ENCODE measurements around the gene POLE3.
"Not testable (repeated sequence)": the region's sequence is repeated elsewhere in the genome, so short reads cannot be mapped to it uniquely, and the experiment has no call there.

Gene POLE3, protein sequence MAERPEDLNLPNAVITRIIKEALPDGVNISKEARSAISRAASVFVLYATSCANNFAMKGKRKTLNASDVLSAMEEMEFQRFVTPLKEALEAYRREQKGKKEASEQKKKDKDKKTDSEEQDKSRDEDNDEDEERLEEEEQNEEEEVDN

DNA sequence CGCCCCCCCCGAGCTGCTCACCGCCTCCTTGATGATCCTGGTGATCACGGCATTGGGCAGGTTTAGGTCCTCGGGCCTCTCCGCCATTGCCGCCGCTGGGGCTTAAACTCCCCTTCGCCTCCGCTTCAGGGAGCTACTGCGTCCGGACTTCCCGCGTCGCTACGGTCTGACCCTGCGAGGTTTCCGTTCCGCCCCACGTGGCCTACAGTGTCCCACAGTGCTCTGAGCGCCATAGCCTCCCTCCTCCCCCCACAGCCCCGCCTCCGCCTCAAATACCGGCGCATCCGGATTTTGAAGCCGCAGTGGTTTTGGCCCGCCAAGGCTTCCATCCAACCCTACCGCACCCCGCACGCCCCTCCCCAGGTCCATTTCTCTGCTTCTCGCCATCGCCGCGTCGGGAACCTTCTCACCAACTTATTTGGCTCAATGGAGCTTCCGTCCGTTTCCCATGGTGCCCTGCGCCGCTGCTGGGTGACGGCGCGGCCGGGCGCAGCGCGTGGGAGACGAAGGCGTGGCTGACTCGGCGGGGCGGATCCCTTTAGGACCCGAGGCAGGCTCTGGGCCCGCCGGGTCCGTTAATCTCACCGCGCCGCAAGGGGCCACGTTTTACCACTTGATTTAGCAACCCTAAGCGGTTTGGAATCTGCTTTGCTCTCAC is at the start of gene POLE3, which contains the start of gene C9orf43:
POLE3 (minus strand) TSS at position 469 of the 658 bp plus-strand sequence; CDS start at position 87, 382 bp downstream.
C9orf43 (plus strand) TSS at position 541 of the 658 bp plus-strand sequence. CDS start 2,747 bp downstream, outside the sequence.
- H3K9me3 Mint-ChIP-seq: no peaks in the 10 kb centered on the region
- ATAC-seq: peak; percentile 98
- H3K4me1 Mint-ChIP-seq: peaks cover 29% of the 10 kb centered on the region
- peak within 1 kb of the TSS; percentile 90 for H3K4me3 Mint-ChIP-seq
- no peaks in the 10 kb centered on the region for H3K27me3 Mint-ChIP-seq
- H3K36me3 Mint-ChIP-seq: peaks cover 21% of the 10 kb centered on the region
- peak within 1 kb of the TSS; percentile 98 for H3K27ac Mint-ChIP-seq

DNA sequence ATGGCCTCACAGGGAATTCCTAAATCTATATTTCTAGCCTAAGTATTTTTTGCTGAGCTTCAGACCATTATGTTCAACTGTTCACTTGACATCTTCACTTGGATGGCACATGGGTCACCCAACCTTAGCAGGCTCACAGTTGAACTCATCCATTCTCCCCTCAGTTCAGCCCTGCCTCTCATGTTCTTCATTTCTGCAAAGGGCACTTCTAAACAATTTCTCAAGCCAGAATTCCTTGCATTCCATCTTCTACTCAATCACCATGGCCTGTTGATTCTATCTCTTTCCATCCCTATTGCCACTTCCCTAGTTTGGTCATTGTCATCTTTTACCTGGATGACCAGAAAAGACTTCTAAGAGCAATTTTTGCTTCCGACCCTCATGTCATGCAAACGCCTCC is 45.8 kb upstream of the POLE3 start:
- H3K4me3 Mint-ChIP-seq: no peak overlapping the region
- no peaks in the 10 kb centered on the region for H3K36me3 Mint-ChIP-seq
- ATAC-seq: no peak
- H3K27ac Mint-ChIP-seq: no peak overlapping the region
- no peaks in the 10 kb centered on the region for H3K4me1 Mint-ChIP-seq
- no peaks in the 10 kb centered on the region for H3K27me3 Mint-ChIP-seq
- no peaks in the 10 kb centered on the region for H3K9me3 Mint-ChIP-seq

DNA sequence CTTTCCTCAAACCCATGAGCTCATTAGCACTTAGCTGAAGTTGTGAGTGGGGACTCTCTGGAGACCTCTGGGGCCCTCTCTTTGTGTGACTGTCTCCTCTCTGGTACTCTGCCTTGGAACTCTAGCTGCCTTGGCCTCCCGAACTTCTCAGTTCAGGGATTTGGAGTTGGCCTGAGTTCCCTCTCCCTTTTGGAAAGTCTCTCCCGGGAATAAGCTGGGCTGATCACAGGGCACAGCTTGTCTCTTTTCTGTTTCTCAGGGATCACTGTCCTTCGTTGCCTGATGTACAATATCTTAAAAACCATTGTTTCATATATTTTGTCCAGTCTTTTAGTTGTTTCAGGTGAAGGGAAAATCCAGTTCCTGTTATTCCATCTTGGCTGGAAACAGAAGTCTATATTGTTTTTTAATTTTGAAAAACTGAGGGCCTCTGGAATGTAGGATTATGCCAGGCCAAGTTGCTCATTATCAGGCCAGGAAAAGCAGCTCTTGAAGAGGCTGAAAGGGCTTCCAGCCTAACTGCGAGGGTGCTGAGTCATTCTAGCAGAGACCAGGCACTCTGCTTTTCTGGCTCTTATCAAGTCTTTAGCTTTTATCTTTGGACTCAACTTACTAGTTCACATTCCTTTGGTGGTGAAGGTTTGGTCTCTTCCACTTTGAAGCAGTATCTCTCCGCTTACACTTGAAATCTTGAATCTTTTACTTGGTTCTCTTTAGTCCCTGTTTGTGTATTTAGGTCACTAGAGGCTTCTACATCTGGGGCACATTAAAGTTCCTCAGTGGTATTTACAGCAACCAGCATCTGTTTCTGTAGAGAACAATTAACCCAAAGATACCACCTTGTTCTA is 44.7 kb upstream of the POLE3 start:
- Mint-ChIP-seq H3K9me3 (no peaks in the 10 kb centered on the region), H3K27ac (no peak overlapping the region), H3K4me3 (no peak overlapping the region), H3K36me3 (no peaks in the 10 kb centered on the region), H3K27me3 (no peaks in the 10 kb centered on the region), H3K4me1 (no peaks in the 10 kb centered on the region)
- ATAC-seq: no peak

DNA sequence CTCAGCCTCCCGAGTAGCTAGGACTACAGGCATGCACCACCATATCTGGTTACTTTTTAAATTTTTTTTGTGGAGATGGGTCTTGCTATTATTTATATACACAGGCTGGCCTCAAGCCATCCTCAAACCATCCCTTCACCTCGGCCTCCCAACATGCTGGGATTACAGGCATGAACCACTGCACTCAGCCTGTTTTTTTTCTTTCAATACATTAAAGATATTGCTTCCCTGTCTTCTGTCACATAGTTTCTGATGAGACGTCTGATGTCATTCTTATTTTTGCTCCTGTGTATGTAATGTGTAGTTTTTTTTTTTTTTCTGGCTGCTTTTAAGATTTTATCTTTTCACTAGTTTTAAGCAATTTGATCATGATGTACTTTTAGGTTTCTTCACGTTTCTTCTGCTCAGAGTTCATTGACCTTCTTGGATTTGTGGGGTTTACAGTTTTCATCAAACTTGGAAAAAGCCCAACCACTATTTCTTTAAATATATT is 41.7 kb upstream of the POLE3 start:
- no peaks in the 10 kb centered on the region for H3K27me3 Mint-ChIP-seq
- H3K4me1 Mint-ChIP-seq: no peaks in the 10 kb centered on the region
- no peak overlapping the region for H3K27ac Mint-ChIP-seq
- no peaks in the 10 kb centered on the region for H3K36me3 Mint-ChIP-seq
- no peak overlapping the region for H3K4me3 Mint-ChIP-seq
- no peak for ATAC-seq
- no peaks in the 10 kb centered on the region for H3K9me3 Mint-ChIP-seq

DNA sequence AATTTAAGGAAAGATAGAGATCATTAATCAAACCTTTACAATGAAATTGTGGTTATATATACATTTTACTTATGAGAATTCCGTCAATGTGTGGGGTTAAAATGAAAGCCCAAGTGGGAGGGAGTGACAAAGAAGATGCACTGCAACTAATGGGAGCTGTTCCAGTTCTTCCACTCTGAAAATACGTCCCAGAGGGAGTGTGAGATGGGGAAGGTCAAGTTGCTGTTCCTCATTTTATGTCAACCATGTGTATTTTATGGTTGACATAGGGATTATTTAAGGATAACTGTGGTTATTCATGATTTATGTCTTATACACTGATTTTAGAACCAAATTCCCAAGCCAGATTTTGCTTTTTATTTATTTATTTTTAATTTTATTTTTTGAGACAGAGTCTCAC is 38.9 kb upstream of the POLE3 start:
- H3K27me3 Mint-ChIP-seq: no peaks in the 10 kb centered on the region
- no peak for ATAC-seq
- H3K4me3 Mint-ChIP-seq: no peak overlapping the region
- no peaks in the 10 kb centered on the region for H3K4me1 Mint-ChIP-seq
- no peaks in the 10 kb centered on the region for H3K36me3 Mint-ChIP-seq
- no peak overlapping the region for H3K27ac Mint-ChIP-seq
- no peaks in the 10 kb centered on the region for H3K9me3 Mint-ChIP-seq

DNA sequence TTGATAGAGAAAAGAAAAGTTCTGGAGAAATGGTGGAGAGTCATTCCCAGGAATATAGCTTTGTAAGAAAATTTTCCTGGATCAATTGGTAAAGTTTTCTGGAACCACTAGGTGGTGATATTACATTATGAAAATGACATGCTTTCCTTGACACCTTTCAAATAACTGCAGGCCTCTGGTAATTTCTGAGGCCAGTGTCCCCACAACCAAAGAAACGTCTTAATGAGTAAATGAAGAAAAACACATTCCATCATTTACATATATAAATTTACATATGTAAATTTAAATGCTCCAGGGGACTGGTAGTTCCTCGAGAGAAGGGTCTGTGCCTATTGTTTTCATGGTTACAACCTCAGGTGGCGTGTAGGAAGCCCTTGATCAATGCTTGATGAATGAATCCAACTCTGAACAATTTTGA is 35.9 kb upstream of the POLE3 start:
- no peak for ATAC-seq
- Mint-ChIP-seq H3K4me3 (no peak overlapping the region), H3K36me3 (no peaks in the 10 kb centered on the region), H3K9me3 (no peaks in the 10 kb centered on the region), H3K4me1 (no peaks in the 10 kb centered on the region), H3K27me3 (no peaks in the 10 kb centered on the region), H3K27ac (no peak overlapping the region)

DNA sequence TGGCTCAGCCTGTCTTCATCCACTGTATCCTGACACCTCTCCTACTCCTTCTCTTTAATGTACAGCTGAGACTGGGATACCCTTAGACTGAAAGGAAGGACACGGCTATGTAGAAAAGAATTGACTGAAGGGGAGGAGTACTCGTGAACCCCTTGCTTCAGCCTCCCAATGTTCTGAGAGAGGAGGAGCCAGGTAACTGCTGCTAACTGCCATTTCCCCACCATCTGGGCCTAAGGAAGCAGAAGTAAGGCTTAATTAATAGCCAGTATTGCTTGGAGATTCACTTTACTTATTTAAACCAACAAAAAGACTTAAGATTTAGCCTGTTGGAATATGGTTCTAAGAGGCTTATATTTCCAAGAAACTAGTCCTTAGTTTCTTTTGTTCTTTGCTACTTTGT is 34.3 kb upstream of the POLE3 start:
- H3K27me3 Mint-ChIP-seq: no peaks in the 10 kb centered on the region
- H3K36me3 Mint-ChIP-seq: no peaks in the 10 kb centered on the region
- no peak overlapping the region for H3K27ac Mint-ChIP-seq
- H3K4me3 Mint-ChIP-seq: no peak overlapping the region
- H3K9me3 Mint-ChIP-seq: no peaks in the 10 kb centered on the region
- ATAC-seq: no peak
- no peaks in the 10 kb centered on the region for H3K4me1 Mint-ChIP-seq

DNA sequence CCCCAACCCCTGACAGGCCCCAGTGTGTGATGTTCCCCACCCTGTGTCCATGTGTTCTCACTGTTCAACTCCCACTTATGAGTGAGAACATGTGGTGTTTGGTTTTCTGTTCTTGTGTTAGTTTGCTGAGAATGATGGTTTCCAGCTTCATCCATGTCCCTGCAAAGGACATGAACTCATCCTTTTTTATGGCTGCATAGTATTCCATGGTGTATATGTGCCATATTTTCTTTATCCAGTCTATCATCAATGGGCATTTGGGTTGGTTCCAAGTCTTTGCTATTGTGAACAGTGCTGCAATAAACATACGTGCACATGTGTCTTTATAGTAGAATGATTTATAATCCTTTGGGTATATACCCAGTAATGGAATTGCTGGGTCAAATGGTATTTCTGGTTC is 27.2 kb upstream of the POLE3 start:
- not testable (repeated sequence) for H3K27me3 Mint-ChIP-seq, H3K4me1 Mint-ChIP-seq, H3K36me3 Mint-ChIP-seq, H3K4me3 Mint-ChIP-seq, H3K9me3 Mint-ChIP-seq, ATAC-seq, H3K27ac Mint-ChIP-seq

DNA sequence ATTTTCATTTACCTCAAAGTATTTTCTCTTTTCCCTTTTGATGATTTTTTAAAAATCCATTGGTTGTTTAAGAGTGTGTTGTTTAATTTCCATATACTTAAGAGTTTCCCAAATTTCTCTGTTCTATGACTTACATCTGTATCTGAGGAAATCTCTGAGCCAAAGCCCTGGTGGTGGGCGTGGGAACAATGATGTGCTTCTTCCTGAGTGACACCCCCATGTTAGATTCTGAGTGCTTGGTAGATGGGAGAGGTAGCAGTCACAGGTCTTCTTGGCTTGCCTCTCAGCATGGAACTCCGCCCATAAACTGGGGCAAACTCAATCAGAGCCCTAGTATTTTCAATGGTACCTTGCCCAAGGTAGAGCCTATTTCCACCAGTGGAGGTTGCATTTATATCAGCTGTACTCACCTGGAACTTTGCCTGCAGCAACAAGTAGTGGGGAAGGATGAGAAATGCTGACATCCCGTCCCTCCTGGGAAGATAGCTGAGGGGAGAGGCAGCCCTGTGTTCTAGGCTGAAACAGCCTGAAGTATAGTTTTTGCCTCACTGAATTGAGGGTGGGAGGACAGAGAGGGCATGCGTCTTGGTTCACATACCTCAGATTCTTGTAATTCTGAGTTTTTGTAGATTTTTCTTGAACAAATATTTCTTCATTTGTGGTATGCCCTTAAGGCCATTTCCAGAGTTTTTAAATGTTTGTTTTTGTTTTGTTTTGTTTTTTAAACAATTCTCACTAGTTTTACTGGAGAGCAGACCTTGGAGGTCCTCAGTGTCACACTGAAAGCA is 26.4 kb upstream of the POLE3 start:
- peaks cover 4% of the 10 kb centered on the region for H3K9me3 Mint-ChIP-seq
- no peak overlapping the region for H3K27ac Mint-ChIP-seq
- no peaks in the 10 kb centered on the region for H3K36me3 Mint-ChIP-seq
- no peak overlapping the region for H3K4me3 Mint-ChIP-seq
- no peaks in the 10 kb centered on the region for H3K4me1 Mint-ChIP-seq
- ATAC-seq: no peak
- H3K27me3 Mint-ChIP-seq: no peaks in the 10 kb centered on the region

DNA sequence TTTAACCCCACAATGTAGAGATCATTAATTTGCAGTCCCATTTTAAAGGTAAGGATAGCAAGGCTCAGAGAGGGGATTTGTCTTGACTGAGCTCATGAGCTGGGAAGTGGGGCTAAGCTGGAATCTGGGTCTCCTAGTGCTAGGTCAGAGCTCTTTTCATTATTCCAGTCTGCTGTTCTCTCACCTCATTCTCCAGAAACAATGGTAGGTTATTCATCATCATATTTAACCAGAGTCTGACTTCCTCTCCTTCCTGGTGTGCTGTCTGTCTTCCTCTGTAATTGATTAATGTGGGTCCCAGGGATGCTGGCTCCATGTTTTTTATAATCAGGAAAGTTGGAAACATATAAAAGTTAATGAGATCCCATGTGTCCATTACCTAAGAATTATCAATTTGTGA is 20.7 kb upstream of the POLE3 start:
- Mint-ChIP-seq H3K27me3 (no peaks in the 10 kb centered on the region), H3K4me1 (no peaks in the 10 kb centered on the region), H3K36me3 (no peaks in the 10 kb centered on the region), H3K4me3 (no peak overlapping the region), H3K9me3 (peaks cover 4% of the 10 kb centered on the region), H3K27ac (no peak overlapping the region)
- ATAC-seq: no peak

DNA sequence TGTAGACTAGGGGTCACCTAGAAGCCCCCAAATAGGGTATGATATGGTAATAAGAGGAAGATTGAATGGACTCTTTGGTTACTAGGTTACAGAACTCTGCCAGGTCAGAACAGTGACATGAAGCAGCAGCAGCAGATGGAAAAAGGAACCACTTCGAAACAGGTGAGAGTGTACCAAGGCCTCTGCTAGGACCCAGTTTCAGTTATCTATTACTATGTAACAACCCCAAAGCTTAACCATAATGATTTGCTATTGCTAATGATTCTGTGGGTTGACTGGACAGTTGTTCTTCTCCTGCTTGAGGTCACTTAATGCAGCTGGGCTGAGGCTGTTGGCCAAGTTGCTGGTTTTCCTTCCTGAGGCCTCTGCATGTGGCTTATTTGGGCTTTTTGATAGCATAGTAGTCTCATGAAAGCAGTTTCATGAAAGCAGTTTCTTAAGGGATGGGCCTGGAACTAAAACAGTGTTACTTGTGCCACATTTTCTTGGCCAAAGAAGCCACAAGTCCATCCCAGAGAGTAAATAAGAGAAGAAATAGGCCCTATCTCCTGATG is 17.7 kb upstream of the POLE3 start:
- peak overlapping the region; percentile 20 for H3K27ac Mint-ChIP-seq
- no peaks in the 10 kb centered on the region for H3K36me3 Mint-ChIP-seq
- no peak for ATAC-seq
- peaks cover 9% of the 10 kb centered on the region for H3K27me3 Mint-ChIP-seq
- no peaks in the 10 kb centered on the region for H3K4me1 Mint-ChIP-seq
- H3K4me3 Mint-ChIP-seq: no peak overlapping the region
- H3K9me3 Mint-ChIP-seq: no peaks in the 10 kb centered on the region

DNA sequence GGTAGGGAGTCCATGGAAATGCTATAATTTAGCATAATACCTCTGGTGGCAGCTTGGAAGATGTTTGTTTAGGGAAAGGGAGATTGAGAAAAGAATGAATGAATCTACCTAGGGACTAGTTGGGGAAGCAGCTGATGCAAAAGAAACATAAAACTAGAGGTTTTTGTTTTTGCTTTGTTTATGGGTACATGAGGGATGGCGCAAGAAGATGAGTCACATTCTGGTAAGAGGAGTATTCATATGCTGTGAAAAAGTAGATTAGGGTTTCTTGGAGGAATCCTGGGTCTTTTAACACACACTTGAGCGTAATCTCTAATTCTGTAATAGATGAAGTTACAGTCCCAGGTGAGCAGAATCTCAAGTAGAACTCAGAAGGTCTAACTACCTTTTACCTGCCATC is 17.2 kb upstream of the POLE3 start:
- Mint-ChIP-seq H3K4me1 (no peaks in the 10 kb centered on the region), H3K36me3 (no peaks in the 10 kb centered on the region), H3K4me3 (no peak overlapping the region), H3K9me3 (no peaks in the 10 kb centered on the region), H3K27me3 (peaks cover 9% of the 10 kb centered on the region), H3K27ac (peak overlapping the region; percentile 20)
- no peak for ATAC-seq

DNA sequence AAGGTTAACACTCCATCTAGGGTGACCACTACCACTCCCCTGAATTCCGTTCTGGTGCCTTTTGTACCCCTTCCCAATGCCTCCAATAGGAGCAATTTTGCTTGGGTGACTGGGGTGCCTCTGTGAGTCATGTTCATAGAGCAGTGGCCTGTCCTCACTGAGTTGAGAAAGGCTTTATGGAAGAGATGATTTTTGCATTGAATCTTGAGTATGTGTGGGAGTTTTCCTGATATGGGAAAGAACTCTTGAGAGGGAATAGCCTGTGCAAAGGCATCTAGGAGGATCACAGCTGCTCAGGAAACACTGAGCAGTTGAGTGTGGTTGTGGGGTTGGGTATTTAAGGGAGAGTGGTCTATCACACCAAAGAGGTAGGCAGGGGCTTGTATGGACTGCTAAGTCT is 16.2 kb upstream of the POLE3 start:
- Mint-ChIP-seq H3K27ac (no peak overlapping the region), H3K27me3 (peaks cover 9% of the 10 kb centered on the region), H3K4me1 (no peaks in the 10 kb centered on the region), H3K9me3 (no peaks in the 10 kb centered on the region), H3K36me3 (no peaks in the 10 kb centered on the region), H3K4me3 (no peak overlapping the region)
- no peak for ATAC-seq

DNA sequence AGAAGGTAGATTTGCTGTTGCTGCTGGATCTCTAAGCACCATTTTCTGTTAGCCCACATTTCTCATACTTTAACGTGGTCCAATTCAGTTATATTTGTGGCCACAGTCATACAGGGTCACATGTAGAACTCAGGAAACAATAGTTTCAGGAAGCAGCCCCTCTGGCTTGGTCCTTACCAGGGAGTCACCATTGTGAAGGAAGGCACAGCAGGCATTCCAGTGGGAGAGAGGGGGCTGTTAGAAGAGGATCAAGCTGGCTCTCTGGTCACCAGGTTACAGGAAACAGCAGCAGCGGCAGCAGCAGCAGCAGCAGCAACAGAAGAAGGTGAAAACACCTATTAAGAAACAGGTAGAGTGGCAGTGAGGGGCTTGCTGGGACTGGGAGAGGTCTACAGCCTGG is 14.6 kb upstream of the POLE3 start:
- Mint-ChIP-seq H3K9me3 (no peaks in the 10 kb centered on the region), H3K36me3 (no peaks in the 10 kb centered on the region), H3K27me3 (peaks cover 9% of the 10 kb centered on the region), H3K4me1 (no peaks in the 10 kb centered on the region), H3K4me3 (no peak overlapping the region), H3K27ac (no peak overlapping the region)
- ATAC-seq: no peak

DNA sequence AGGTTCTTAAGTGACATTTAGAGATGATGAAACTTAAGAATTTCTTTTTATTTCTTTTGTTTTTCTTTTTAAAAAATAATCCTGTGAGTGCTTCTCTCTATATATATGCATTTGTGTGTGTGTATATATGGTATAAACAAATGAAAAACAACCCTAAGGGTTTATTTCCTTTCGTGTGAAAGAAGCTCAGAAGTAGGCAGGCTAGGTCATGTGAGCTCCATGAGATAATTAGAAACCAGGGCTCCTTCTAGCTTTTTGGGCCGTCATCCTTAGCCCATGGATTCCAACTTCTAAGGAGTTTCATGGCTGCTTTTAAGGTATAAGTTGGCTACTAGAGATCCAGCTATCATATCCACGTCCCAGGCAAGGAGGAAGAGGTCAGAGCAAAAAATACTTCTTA is 11.3 kb upstream of the POLE3 start:
- H3K9me3 Mint-ChIP-seq: no peaks in the 10 kb centered on the region
- H3K27me3 Mint-ChIP-seq: peaks cover 9% of the 10 kb centered on the region
- no peak overlapping the region for H3K4me3 Mint-ChIP-seq
- no peak overlapping the region for H3K27ac Mint-ChIP-seq
- H3K36me3 Mint-ChIP-seq: no peaks in the 10 kb centered on the region
- no peak for ATAC-seq
- H3K4me1 Mint-ChIP-seq: no peaks in the 10 kb centered on the region
